HepG2 (cell line): Measurements from ENCODE around the gene KISS1. TPM values are rescaled to one million over a fixed set of nuclear protein-coding genes. Genes with fewer than 3 reads are reported as not detected.
A peak's percentile ranks its signal among the peaks of the same experiment; 100 is the strongest.

ENCODE experiments used
- ARNTL ChIP-seq: sonication (generic); formaldehyde crosslinking; IDR thresholded peaks from 2 replicates; pipeline ENCODE4 v1.4.0; 2020; ENCODE audit warnings: mild to moderate bottlenecking, missing genetic modification reagents
- CAMTA2 ChIP-seq: sonication (generic); formaldehyde crosslinking; IDR thresholded peaks from 2 replicates; pipeline ENCODE4 v1.4.0; 2020; ENCODE audit warnings: mild to moderate bottlenecking, missing genetic modification reagents, borderline replicate concordance
- GATAD2A ChIP-seq: IDR thresholded peaks from 2 replicates; pipeline ENCODE4 v1.6.1; 2016
- HMG20A ChIP-seq: IDR thresholded peaks from 2 replicates; pipeline ENCODE4 v1.6.1; 2016; ENCODE audit warnings: borderline replicate concordance
- MTA3 ChIP-seq: sonication (generic); formaldehyde crosslinking; IDR thresholded peaks from 2 replicates; pipeline ENCODE4 v1.4.0; 2020; ENCODE audit warnings: missing genetic modification reagents
- RBAK ChIP-seq: sonication (generic); formaldehyde crosslinking; IDR thresholded peaks from 2 replicates; pipeline ENCODE4 v1.5.1; 2020; ENCODE audit warnings: mild to moderate bottlenecking, missing genetic modification reagents
- REXO4 ChIP-seq: sonication (generic); formaldehyde crosslinking; IDR thresholded peaks from 2 replicates; pipeline ENCODE4 v1.8.0; 2022; ENCODE audit warnings: missing genetic modification reagents, mild to moderate bottlenecking, borderline replicate concordance
- SPEN ChIP-seq: sonication (generic); formaldehyde crosslinking; IDR thresholded peaks from 2 replicates; pipeline ENCODE4 v1.5.1; 2020; ENCODE audit warnings: low read depth, mild to moderate bottlenecking, missing genetic modification reagents
- polyA plus RNA-seq, 8 experiments: library from polyadenylated mRNA; depleted of rRNA in 3 of 8; stranded (reverse) in 7 of 8; unstranded in 1 of 8; fragments of >200 nt; fragmentation: Illumina TruSeq in 4 of 8; extraction: Trizol in 4 of 8; gene quantifications; 2 replicates each; pipeline versions ENCODE4 v1.2.1 to v1.2.3, GENCODE V29; 2011 to 2016; ENCODE audit warnings: low read depth in 4 of 8, missing spikeins in 1 of 8, mixed read lengths in 1 of 8; ENCODE audit not compliant: insufficient read depth in 1 of 8
- total RNA-seq, 5 experiments: library from RNA; depleted of rRNA; stranded (reverse); fragments of >200 nt; fragmentation: Illumina TruSeq; extraction: Trizol; gene quantifications; 2 replicates each; pipeline ENCODE4 v1.2.3, GENCODE V29; 2016; ENCODE audit warnings: low read depth in 1 of 5
- TF ChIP-seq, protein P1 (sequence below): sonication (generic); formaldehyde crosslinking; IDR thresholded peaks from one replicate; pipeline ENCODE4 v1.5.1; 2020; ENCODE audit warnings: mild to moderate bottlenecking, missing genetic modification reagents; ENCODE audit errors: not compliant biosample characterization
- TF ChIP-seq, protein P2 (sequence below): IDR thresholded peaks from 2 replicates; pipeline ENCODE4 v1.6.1; 2016; ENCODE audit warnings: mild to moderate bottlenecking
- TF ChIP-seq, protein P3 (sequence below): sonication (generic); formaldehyde crosslinking; conservative IDR thresholded peaks from 2 replicates; pipeline ENCODE4 v1.8.0; 2022; ENCODE audit warnings: mild to moderate bottlenecking, moderate library complexity, missing genetic modification reagents
- TF ChIP-seq, protein P4 (sequence below): sonication (generic); formaldehyde crosslinking; IDR thresholded peaks from 2 replicates; pipeline ENCODE4 v1.8.1; 2023; ENCODE audit warnings: mild to moderate bottlenecking, missing genetic modification reagents
- TF ChIP-seq, protein P5 (sequence below): sonication (generic); formaldehyde crosslinking; IDR thresholded peaks from 2 replicates; pipeline ENCODE4 v1.4.0; 2020; ENCODE audit warnings: mild to moderate bottlenecking, missing genetic modification reagents

Gene KISS1
- total and polyA plus RNA-seq, 2 of the 13 experiments (the other 11 are each of a cell fraction or from before 2014, with no cell fraction given), result 0.24 to 0.80 TPM

DNA sequence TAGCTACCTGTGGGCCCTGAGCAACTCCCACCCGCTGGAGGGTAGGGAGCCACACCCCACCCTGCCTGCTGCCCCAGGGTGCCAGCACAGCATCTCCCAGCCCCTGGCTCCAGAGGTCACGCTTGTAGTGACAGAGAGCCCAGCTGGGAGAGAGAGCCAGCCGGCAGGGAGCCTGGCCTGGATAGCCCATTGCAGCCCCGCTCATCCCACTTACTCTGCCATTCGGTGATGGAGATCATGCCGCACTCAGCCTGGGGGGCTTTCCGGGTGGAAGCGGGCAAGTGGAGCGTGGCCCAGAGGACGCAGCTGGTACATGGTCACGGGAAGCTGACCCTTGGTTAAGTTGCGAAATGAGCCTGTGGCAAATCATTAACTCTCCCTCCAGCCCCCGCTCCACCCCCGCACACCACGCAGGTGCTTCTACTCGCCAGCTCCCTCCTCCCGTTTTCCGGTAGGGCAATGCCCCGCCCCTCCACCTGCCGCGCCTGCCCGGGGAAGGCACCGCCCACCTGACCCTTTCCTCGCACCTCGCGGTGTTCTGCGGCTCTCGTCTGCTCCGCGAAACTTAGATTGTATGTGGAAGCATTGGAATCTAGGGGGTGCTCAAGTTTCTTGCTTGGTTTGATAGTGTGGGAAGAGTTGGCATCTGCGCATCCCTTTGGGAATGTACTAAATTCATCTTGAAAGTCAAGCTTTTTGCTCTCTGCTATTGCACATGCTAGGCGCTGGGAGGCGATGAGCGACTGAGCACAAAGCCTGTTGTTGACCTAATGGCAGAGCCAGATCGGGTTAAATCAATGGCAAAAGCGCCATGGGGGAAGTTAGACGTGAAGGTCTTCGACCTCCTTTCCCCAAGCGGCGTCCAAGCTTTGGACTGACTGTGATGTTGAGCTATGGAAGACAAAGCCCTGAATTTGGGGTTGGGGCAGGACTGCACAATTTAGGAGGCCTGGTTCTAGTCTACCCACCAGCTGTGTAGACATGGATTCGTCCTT is 17.7 kb upstream of the KISS1 start, which contains the start of gene GOLT1A (continued):
- TF ChIP-seq, protein P1, sequence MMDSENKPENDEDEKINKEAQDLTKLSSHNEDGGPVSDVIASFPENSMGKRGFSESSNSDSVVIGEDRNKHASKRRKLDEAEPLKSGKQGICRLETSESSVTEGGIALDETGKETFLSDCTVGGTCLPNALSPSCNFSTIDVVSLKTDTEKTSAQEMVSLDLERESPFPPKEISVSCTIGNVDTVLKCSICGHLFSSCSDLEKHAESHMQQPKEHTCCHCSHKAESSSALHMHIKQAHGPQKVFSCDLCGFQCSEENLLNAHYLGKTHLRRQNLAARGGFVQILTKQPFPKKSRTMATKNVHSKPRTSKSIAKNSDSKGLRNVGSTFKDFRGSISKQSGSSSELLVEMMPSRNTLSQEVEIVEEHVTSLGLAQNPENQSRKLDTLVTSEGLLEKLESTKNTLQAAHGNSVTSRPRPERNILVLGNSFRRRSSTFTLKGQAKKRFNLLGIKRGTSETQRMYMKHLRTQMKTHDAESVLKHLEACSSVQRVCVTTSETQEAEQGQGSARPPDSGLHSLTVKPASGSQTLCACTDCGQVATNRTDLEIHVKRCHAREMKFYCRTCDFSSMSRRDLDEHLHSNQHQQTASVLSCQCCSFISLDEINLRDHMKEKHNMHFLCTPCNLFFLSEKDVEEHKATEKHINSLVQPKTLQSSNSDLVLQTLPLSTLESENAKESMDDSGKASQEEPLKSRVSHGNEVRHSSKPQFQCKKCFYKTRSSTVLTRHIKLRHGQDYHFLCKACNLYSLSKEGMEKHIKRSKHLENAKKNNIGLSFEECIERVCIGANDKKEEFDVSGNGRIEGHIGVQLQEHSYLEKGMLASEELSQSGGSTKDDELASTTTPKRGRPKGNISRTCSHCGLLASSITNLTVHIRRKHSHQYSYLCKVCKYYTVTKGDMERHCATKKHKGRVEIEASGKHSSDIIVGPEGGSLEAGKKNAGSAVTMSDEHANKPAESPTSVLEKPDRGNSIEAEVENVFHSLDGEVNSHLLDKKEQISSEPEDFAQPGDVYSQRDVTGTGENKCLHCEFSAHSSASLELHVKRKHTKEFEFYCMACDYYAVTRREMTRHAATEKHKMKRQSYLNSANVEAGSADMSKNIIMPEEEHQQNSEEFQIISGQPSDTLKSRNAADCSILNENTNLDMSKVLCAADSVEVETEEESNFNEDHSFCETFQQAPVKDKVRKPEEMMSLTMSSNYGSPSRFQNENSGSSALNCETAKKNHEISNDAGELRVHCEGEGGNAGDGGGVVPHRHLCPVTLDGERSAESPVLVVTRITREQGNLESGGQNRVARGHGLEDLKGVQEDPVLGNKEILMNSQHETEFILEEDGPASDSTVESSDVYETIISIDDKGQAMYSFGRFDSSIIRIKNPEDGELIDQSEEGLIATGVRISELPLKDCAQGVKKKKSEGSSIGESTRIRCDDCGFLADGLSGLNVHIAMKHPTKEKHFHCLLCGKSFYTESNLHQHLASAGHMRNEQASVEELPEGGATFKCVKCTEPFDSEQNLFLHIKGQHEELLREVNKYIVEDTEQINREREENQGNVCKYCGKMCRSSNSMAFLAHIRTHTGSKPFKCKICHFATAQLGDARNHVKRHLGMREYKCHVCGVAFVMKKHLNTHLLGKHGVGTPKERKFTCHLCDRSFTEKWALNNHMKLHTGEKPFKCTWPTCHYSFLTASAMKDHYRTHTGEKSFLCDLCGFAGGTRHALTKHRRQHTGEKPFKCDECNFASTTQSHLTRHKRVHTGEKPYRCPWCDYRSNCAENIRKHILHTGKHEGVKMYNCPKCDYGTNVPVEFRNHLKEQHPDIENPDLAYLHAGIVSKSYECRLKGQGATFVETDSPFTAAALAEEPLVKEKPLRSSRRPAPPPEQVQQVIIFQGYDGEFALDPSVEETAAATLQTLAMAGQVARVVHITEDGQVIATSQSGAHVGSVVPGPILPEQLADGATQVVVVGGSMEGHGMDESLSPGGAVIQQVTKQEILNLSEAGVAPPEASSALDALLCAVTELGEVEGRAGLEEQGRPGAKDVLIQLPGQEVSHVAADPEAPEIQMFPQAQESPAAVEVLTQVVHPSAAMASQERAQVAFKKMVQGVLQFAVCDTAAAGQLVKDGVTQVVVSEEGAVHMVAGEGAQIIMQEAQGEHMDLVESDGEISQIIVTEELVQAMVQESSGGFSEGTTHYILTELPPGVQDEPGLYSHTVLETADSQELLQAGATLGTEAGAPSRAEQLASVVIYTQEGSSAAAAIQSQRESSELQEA (CRISPR knock-in tag), result no peak
- no peak for TF ChIP-seq REXO4 (CRISPR knock-in tag)
- TF ChIP-seq, protein P2, sequence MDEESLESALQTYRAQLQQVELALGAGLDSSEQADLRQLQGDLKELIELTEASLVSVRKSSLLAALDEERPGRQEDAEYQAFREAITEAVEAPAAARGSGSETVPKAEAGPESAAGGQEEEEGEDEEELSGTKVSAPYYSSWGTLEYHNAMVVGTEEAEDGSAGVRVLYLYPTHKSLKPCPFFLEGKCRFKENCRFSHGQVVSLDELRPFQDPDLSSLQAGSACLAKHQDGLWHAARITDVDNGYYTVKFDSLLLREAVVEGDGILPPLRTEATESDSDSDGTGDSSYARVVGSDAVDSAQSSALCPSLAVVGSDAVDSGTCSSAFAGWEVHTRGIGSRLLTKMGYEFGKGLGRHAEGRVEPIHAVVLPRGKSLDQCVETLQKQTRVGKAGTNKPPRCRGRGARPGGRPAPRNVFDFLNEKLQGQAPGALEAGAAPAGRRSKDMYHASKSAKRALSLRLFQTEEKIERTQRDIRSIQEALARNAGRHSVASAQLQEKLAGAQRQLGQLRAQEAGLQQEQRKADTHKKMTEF, result peak; percentile 70; the same call in 1 of the 2 replicates
- TF ChIP-seq ARNTL, result peak; percentile 84
- TF ChIP-seq SPEN, result peak; percentile 53
- TF ChIP-seq, protein P3, sequence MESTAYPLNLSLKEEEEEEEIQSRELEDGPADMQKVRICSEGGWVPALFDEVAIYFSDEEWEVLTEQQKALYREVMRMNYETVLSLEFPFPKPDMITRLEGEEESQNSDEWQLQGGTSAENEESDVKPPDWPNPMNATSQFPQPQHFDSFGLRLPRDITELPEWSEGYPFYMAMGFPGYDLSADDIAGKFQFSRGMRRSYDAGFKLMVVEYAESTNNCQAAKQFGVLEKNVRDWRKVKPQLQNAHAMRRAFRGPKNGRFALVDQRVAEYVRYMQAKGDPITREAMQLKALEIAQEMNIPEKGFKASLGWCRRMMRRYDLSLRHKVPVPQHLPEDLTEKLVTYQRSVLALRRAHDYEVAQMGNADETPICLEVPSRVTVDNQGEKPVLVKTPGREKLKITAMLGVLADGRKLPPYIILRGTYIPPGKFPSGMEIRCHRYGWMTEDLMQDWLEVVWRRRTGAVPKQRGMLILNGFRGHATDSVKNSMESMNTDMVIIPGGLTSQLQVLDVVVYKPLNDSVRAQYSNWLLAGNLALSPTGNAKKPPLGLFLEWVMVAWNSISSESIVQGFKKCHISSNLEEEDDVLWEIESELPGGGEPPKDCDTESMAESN (CRISPR knock-in tag), result peak; percentile 69
- peak; percentile 71 for TF ChIP-seq GATAD2A
- TF ChIP-seq, protein P4, sequence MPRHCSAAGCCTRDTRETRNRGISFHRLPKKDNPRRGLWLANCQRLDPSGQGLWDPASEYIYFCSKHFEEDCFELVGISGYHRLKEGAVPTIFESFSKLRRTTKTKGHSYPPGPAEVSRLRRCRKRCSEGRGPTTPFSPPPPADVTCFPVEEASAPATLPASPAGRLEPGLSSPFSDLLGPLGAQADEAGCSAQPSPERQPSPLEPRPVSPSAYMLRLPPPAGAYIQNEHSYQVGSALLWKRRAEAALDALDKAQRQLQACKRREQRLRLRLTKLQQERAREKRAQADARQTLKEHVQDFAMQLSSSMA (CRISPR knock-in tag), result 0 out of 2 replicates have a peak, but pooled peaks have one; percentile 82
- TF ChIP-seq MTA3, result no peak
- TF ChIP-seq, protein P5, sequence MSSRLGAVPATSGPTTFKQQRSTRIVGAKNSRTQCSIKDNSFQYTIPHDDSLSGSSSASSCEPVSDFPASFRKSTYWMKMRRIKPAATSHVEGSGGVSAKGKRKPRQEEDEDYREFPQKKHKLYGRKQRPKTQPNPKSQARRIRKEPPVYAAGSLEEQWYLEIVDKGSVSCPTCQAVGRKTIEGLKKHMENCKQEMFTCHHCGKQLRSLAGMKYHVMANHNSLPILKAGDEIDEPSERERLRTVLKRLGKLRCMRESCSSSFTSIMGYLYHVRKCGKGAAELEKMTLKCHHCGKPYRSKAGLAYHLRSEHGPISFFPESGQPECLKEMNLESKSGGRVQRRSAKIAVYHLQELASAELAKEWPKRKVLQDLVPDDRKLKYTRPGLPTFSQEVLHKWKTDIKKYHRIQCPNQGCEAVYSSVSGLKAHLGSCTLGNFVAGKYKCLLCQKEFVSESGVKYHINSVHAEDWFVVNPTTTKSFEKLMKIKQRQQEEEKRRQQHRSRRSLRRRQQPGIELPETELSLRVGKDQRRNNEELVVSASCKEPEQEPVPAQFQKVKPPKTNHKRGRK (CRISPR knock-in tag), result no peak
- TF ChIP-seq RBAK, result 0 out of 2 replicates have a peak, but pooled peaks have one; percentile 48
- TF ChIP-seq HMG20A (CRISPR knock-in tag), result no peak
- TF ChIP-seq CAMTA2, result 0 out of 2 replicates have a peak, but pooled peaks have one; percentile 26
